Neural progenitor cell (in vitro differentiated cells): ENCODE results near the gene DNAAF5. TPM values are rescaled to one million over a fixed set of nuclear protein-coding genes. Genes with fewer than 3 reads are reported as not detected.

ENCODE experiments used
- DNase-seq: peaks from one replicate; pipeline ENCODE4 v3.0.0-alpha.2; 2016; ENCODE audit warnings: low spot score
- H2AFZ ChIP-seq: fragments of 200-600 bp; sonication (generic); replicated peaks from 2 replicates; pipeline ENCODE4 v1.6.1; 2016; ENCODE audit warnings: antibody characterized with exemption
- H3F3A ChIP-seq: fragments of 200-600 bp; sonication (generic); 2 replicates; pipeline ENCODE4 v1.6.1; 2016; ENCODE audit warnings: antibody characterized with exemption, low read depth
- H3K27ac ChIP-seq: fragments of 200-600 bp; sonication (generic); 2 replicates; pipeline ENCODE4 v1.5.1; 2016; ENCODE audit warnings: mild to moderate bottlenecking
- H3K27me3 ChIP-seq: fragments of 200-600 bp; sonication (generic); 2 replicates; pipeline ENCODE4 v1.6.1; 2016; ENCODE audit warnings: mild to moderate bottlenecking, moderate library complexity
- H3K36me3 ChIP-seq: fragments of 200-600 bp; sonication (generic); 2 replicates; pipeline ENCODE4 v1.5.1; 2016
- H3K4me1 ChIP-seq: fragments of 200-600 bp; sonication (generic); 2 replicates; pipeline ENCODE4 v1.6.1; 2016; ENCODE audit warnings: mixed run types
- H3K4me2 ChIP-seq: fragments of 200-600 bp; sonication (generic); 2 replicates; pipeline ENCODE4 v1.6.1; 2016
- H3K4me3 ChIP-seq: fragments of 200-600 bp; sonication (generic); 2 replicates; pipeline ENCODE4 v1.5.1; 2016
- H3K79me2 ChIP-seq: fragments of 200-600 bp; sonication (generic); 2 replicates; pipeline ENCODE4 v1.6.1; 2016; ENCODE audit warnings: low read depth
- H3K9ac ChIP-seq: fragments of 200-600 bp; sonication (generic); 2 replicates; pipeline ENCODE4 v1.6.1; 2016
- H3K9me3 ChIP-seq: fragments of 200-600 bp; sonication (generic); 2 replicates; pipeline ENCODE4 v1.5.1; 2016; ENCODE audit warnings: low read depth
- H4K20me1 ChIP-seq: fragments of 200-600 bp; sonication (generic); 2 replicates; pipeline ENCODE4 v1.6.1; 2016; ENCODE audit warnings: low read depth
- H3K27ac Mint-ChIP-seq: 3 replicates; pipeline ENCODE4 v1.8.0; 2021; ENCODE audit warnings: mixed read lengths
- H3K27me3 Mint-ChIP-seq: 2 replicates; pipeline ENCODE4 v1.8.0; 2022; ENCODE audit warnings: low read depth, mild to moderate bottlenecking, inconsistent platforms, moderate library complexity, mixed read lengths; ENCODE audit not compliant: insufficient read depth
- H3K36me3 Mint-ChIP-seq: 3 replicates; pipeline ENCODE4 v1.8.0; 2021; ENCODE audit warnings: mixed read lengths
- H3K4me1 Mint-ChIP-seq: 3 replicates; pipeline ENCODE4 v1.8.0; 2021; ENCODE audit warnings: mixed read lengths
- H3K4me3 Mint-ChIP-seq: 3 replicates; pipeline ENCODE4 v1.8.0; 2021; ENCODE audit warnings: mild to moderate bottlenecking, moderate library complexity, mixed read lengths
- H3K9me3 Mint-ChIP-seq: 3 replicates; pipeline ENCODE4 v1.8.0; 2020; ENCODE audit warnings: mixed read lengths
- CTCF ChIP-seq: fragments of 200-600 bp; sonication (generic); IDR thresholded peaks from 2 replicates; pipeline ENCODE4 v1.5.1; 2017; ENCODE audit warnings: antibody characterized with exemption, mild to moderate bottlenecking
- EZH2 ChIP-seq: fragments of 200-600 bp; sonication (generic); IDR thresholded peaks from 2 replicates; pipeline ENCODE4 v1.6.1; 2017; ENCODE audit warnings: antibody characterized with exemption, mild to moderate bottlenecking, moderate library complexity
- EZH2phosphoT487 ChIP-seq: fragments of 200-600 bp; sonication (generic); IDR thresholded peaks from 2 replicates; pipeline ENCODE4 v1.6.1; 2017; ENCODE audit warnings: antibody characterized with exemption
- total RNA-seq: library from RNA; depleted of rRNA; stranded (reverse); fragments of >200 nt; gene quantifications from 2 replicates; pipeline ENCODE4 v1.2.3, GENCODE V29; 2015; ENCODE audit warnings: low replicate concordance

The DNAAF5 gene
- total RNA-seq, 1 donor from 2014 or later, result 23.5 TPM

DNA sequence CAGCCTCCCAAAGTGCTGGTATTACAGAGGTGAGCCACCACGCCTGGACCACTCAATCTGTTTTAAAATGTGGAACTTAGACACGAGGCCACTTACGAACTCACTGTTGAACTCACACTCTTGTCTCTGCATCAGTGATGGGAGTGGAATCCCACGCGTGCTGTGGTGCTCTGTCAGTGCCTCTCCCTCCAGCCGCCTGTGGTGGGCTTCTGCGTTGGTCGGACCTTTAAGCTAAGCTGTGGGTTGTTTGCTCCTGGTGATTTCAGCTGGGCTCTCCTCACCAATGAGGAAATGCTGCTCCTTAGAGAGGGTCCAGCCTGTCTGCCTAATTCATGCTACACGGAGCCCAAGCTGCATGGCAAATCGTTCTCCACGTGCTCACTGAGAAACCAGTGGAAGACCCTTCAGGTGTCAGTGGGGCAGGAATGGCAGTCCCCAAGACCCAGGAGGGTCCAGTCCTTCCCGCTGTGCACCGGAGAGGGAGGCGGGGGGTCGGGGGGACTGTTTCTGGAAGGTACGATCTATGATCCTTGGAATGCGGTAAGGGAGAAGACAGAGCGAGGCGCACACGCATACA is 18.4 kb downstream of the DNAAF5 start:
- Mint-ChIP-seq H3K4me1 (no peaks in the 10 kb centered on the region), H3K9me3 (no peaks in the 10 kb centered on the region), H3K36me3 (peaks cover 21% of the 10 kb centered on the region), H3K27ac (no peak overlapping the region), H3K4me3 (no peak overlapping the region), H3K27me3 (peaks cover 2% of the 10 kb centered on the region)
- Histone ChIP-seq H4K20me1 (no peaks in the 10 kb centered on the region), H2AFZ (no peak overlapping the region), H3K36me3 (no peaks in the 10 kb centered on the region), H3K27me3 (no peaks in the 10 kb centered on the region), H3K27ac (no peak overlapping the region), H3K4me2 (no peak overlapping the region), H3K9ac (no peak overlapping the region), H3K9me3 (no peaks in the 10 kb centered on the region), H3F3A (no peaks in the 10 kb centered on the region), H3K4me1 (no peaks in the 10 kb centered on the region), H3K4me3 (no peak overlapping the region), H3K79me2 (peaks cover 8% of the 10 kb centered on the region)
- TF ChIP-seq CTCF (no peak), EZH2phosphoT487 (no peak), EZH2 (no peak)
- DNase-seq, result no peak

DNA sequence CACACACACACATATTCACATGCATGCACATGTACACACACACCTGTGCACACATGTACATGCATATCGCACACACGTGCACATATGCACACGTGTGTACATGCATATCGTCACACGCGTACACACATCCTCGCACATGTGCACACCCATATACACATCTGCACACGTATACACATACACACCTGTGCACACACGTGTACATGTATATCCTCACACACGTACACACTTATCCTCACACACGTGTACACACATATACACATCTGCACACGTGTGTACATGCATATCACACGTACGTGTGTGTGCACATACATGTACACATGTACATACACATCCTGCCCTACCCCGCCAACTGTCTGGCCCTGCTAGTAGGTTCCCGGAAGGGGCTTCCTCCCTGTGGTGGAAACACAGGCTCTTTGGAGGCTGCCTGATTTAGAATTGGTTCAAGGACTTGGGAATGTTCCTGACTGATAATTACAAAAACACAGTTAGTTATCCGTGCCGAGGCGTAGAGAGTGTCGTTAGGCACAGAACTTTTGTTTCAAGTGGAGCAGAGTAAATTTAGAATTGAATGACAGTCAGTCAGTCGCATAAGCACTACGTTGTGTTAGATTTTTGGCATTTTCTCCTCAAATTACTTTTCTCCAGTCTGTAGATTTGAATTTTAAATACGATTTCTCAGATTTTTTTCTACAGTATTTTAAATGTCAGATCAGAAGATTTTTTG is 19.1 kb downstream of the DNAAF5 start:
- no peak overlapping the region for H2AFZ ChIP-seq

GRCh38 chr7:746155-747061 is 19.9 kb downstream of the DNAAF5 start:
- H3K79me2 ChIP-seq, result peaks cover 8% of the 10 kb centered on the region
- H3K9ac ChIP-seq, result no peak overlapping the region
- no peaks in the 10 kb centered on the region for H3K36me3 ChIP-seq
- DNase-seq, result no peak
- Mint-ChIP-seq H3K4me1 (no peaks in the 10 kb centered on the region), H3K27ac (no peak overlapping the region), H3K36me3 (peaks cover 18% of the 10 kb centered on the region), H3K27me3 (peaks cover 2% of the 10 kb centered on the region), H3K4me3 (no peak overlapping the region), H3K9me3 (no peaks in the 10 kb centered on the region)
- no peaks in the 10 kb centered on the region for H4K20me1 ChIP-seq
- TF ChIP-seq EZH2, result no peak
- no peak for TF ChIP-seq CTCF
- no peak for TF ChIP-seq EZH2phosphoT487
- no peak overlapping the region for H3K4me3 ChIP-seq
- H3K27ac ChIP-seq, result no peak overlapping the region
- H3F3A ChIP-seq, result no peaks in the 10 kb centered on the region
- no peaks in the 10 kb centered on the region for H3K9me3 ChIP-seq
- no peak overlapping the region for H2AFZ ChIP-seq
- H3K4me2 ChIP-seq, result no peak overlapping the region
- no peaks in the 10 kb centered on the region for H3K27me3 ChIP-seq
- no peaks in the 10 kb centered on the region for H3K4me1 ChIP-seq

More for the DNA sequence above, 19.1 kb downstream of the DNAAF5 start:
- Mint-ChIP-seq H3K4me3 (no peak overlapping the region), H3K27ac (no peak overlapping the region), H3K4me1 (no peaks in the 10 kb centered on the region), H3K9me3 (no peaks in the 10 kb centered on the region), H3K27me3 (peaks cover 2% of the 10 kb centered on the region), H3K36me3 (peaks cover 21% of the 10 kb centered on the region)
- no peaks in the 10 kb centered on the region for H3K36me3 ChIP-seq
- no peaks in the 10 kb centered on the region for H3K27me3 ChIP-seq
- TF ChIP-seq EZH2 (no peak), EZH2phosphoT487 (no peak), CTCF (no peak)
- peaks cover 8% of the 10 kb centered on the region for H3K79me2 ChIP-seq
- no peaks in the 10 kb centered on the region for H3F3A ChIP-seq
- H3K27ac ChIP-seq, result no peak overlapping the region
- H3K9ac ChIP-seq, result no peak overlapping the region
- no peaks in the 10 kb centered on the region for H3K9me3 ChIP-seq
- H4K20me1 ChIP-seq, result no peaks in the 10 kb centered on the region
- no peak for DNase-seq
- no peak overlapping the region for H3K4me2 ChIP-seq
- H3K4me1 ChIP-seq, result no peaks in the 10 kb centered on the region
- H3K4me3 ChIP-seq, result no peak overlapping the region
